Astrocyte (in vitro differentiated cells and primary cell): ENCODE data around the gene DENND6A. TPM values are rescaled to one million over a fixed set of nuclear protein-coding genes. Genes with fewer than 3 reads are reported as not detected.

Source experiments
- DNase-seq: peaks from one replicate; pipeline ENCODE4 v3.0.0-alpha.2; 2010; ENCODE audit warnings: low read depth
- FAIRE-seq: peaks from 2 replicates; lab custom pipeline; 2011; peaks lifted over from hg19 to GRCh38; lab: Jason Lieb, UNC
- H2AFZ ChIP-seq: 2 replicates; pipeline ENCODE4 v1.6.0; 2012; ENCODE audit warnings: low read depth, low read length, inconsistent platforms
- H3K27ac ChIP-seq: 2 replicates; pipeline ENCODE4 v1.5.1; 2011; ENCODE audit warnings: low read depth, low read length, inconsistent platforms
- H3K27me3 ChIP-seq: 2 replicates; pipeline ENCODE4 v1.6.0; 2011; ENCODE audit warnings: low read length, inconsistent platforms; ENCODE audit not compliant: insufficient read depth
- H3K36me3 ChIP-seq: 2 replicates; pipeline ENCODE4 v1.5.1; 2011; ENCODE audit warnings: low read length, inconsistent platforms; ENCODE audit not compliant: insufficient read depth
- H3K4me1 ChIP-seq: 2 replicates; pipeline ENCODE4 v1.5.1; 2011; ENCODE audit warnings: low read length, inconsistent platforms; ENCODE audit not compliant: insufficient read depth
- H3K4me2 ChIP-seq: 2 replicates; pipeline ENCODE4 v1.6.0; 2012; ENCODE audit warnings: low read length, inconsistent platforms
- H3K4me3 ChIP-seq: 2 replicates; pipeline ENCODE4 v1.5.1; 2011; ENCODE audit warnings: low read depth, mild to moderate bottlenecking, low read length, inconsistent platforms; ENCODE audit not compliant: insufficient read depth
- H3K79me2 ChIP-seq: 2 replicates; pipeline ENCODE4 v1.6.0; 2012; ENCODE audit warnings: mild to moderate bottlenecking, low read length, inconsistent platforms; ENCODE audit not compliant: insufficient read depth
- H3K9ac ChIP-seq: 2 replicates; pipeline ENCODE4 v1.6.0; 2012; ENCODE audit warnings: mild to moderate bottlenecking, low read length, inconsistent platforms
- H3K9me3 ChIP-seq: 2 replicates; pipeline ENCODE4 v1.5.1; 2012; ENCODE audit warnings: low read depth, mild to moderate bottlenecking, low read length, inconsistent platforms; ENCODE audit not compliant: insufficient read depth
- H4K20me1 ChIP-seq: 2 replicates; pipeline ENCODE4 v1.6.0; 2012; ENCODE audit warnings: low read length, inconsistent platforms; ENCODE audit not compliant: insufficient read depth
- H3K27ac Mint-ChIP-seq: one replicate; pipeline ENCODE4 v1.8.0; 2021; ENCODE audit warnings: mild to moderate bottlenecking, mixed read lengths; ENCODE audit not compliant: unreplicated experiment
- H3K27me3 Mint-ChIP-seq: one replicate; pipeline ENCODE4 v1.8.0; 2021; ENCODE audit warnings: low read depth, mixed read lengths; ENCODE audit not compliant: unreplicated experiment
- H3K36me3 Mint-ChIP-seq: one replicate; pipeline ENCODE4 v1.8.0; 2021; ENCODE audit warnings: low read depth, mixed read lengths; ENCODE audit not compliant: unreplicated experiment
- H3K4me1 Mint-ChIP-seq: one replicate; pipeline ENCODE4 v1.8.0; 2021; ENCODE audit warnings: low read depth, mixed read lengths; ENCODE audit not compliant: unreplicated experiment
- H3K4me3 Mint-ChIP-seq: one replicate; pipeline ENCODE4 v1.8.0; 2021; ENCODE audit warnings: mild to moderate bottlenecking, moderate library complexity, mixed read lengths; ENCODE audit not compliant: unreplicated experiment
- H3K9me3 Mint-ChIP-seq: one replicate; pipeline ENCODE4 v1.8.0; 2021; ENCODE audit warnings: mild to moderate bottlenecking, mixed read lengths; ENCODE audit not compliant: unreplicated experiment
- EZH2 ChIP-seq: IDR thresholded peaks from 2 replicates; pipeline ENCODE4 v1.6.1; 2012; ENCODE audit warnings: mild to moderate bottlenecking, low read length, inconsistent platforms; ENCODE audit not compliant: insufficient read depth
- total RNA-seq: library from RNA; stranded (reverse); gene quantifications from 2 replicates; pipeline ENCODE4 v1.2.1, GENCODE V29; 2021
- TF ChIP-seq, protein P1 (sequence below): IDR thresholded peaks from 2 replicates; pipeline ENCODE4 v1.5.1; 2011; ENCODE audit warnings: low read depth, mild to moderate bottlenecking, inconsistent platforms, low read length, moderate library complexity; ENCODE audit not compliant: insufficient read depth

Gene DENND6A
- total RNA-seq, 1 donor from 2014 or later, result 6.6 TPM

DNA sequence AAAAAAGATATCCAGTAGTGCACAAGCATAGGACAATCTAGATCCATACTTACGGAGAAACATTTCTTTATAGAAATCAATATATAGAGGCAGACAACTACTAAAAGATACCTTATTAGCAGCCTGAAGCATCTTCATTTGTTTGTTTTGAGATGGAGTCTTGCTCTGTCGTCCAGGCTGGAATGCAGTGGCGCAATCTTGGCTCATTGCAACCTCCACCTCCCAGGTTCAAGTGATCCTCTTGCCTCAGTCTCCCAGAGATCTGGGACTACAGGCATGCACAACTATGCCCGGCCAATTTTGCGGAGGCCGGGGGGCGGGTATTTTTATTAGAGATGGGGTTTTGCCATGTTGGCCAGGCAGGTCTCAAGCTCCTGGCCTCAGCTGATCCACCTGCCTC, 45.0 kb upstream of the DENND6A start:
- Histone ChIP-seq H3K4me1 (no peaks in the 10 kb centered on the region), H3K36me3 (no peaks in the 10 kb centered on the region), H2AFZ (no peak overlapping the region), H3K4me2 (no peak overlapping the region), H3K27me3 (no peaks in the 10 kb centered on the region), H3K4me3 (no peak overlapping the region), H3K79me2 (no peaks in the 10 kb centered on the region), H4K20me1 (no peaks in the 10 kb centered on the region), H3K9ac (no peak overlapping the region), H3K9me3 (no peaks in the 10 kb centered on the region), H3K27ac (no peak overlapping the region)
- no peak overlapping the region for H3K4me3 Mint-ChIP-seq
- no peaks in the 10 kb centered on the region for H3K36me3 Mint-ChIP-seq
- no peaks in the 10 kb centered on the region for H3K27me3 Mint-ChIP-seq
- H3K27ac Mint-ChIP-seq, result no peak overlapping the region
- no peaks in the 10 kb centered on the region for H3K9me3 Mint-ChIP-seq
- no peak for FAIRE-seq
- H3K4me1 Mint-ChIP-seq, result peaks cover 3% of the 10 kb centered on the region
- DNase-seq, result no peak
- no peak for TF ChIP-seq EZH2
- TF ChIP-seq, protein P1, sequence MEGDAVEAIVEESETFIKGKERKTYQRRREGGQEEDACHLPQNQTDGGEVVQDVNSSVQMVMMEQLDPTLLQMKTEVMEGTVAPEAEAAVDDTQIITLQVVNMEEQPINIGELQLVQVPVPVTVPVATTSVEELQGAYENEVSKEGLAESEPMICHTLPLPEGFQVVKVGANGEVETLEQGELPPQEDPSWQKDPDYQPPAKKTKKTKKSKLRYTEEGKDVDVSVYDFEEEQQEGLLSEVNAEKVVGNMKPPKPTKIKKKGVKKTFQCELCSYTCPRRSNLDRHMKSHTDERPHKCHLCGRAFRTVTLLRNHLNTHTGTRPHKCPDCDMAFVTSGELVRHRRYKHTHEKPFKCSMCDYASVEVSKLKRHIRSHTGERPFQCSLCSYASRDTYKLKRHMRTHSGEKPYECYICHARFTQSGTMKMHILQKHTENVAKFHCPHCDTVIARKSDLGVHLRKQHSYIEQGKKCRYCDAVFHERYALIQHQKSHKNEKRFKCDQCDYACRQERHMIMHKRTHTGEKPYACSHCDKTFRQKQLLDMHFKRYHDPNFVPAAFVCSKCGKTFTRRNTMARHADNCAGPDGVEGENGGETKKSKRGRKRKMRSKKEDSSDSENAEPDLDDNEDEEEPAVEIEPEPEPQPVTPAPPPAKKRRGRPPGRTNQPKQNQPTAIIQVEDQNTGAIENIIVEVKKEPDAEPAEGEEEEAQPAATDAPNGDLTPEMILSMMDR, result no peak

- Mint-ChIP-seq H3K4me1 (peaks cover 3% of the 10 kb centered on the region), H3K27me3 (no peaks in the 10 kb centered on the region), H3K9me3 (no peaks in the 10 kb centered on the region), H3K36me3 (no peaks in the 10 kb centered on the region), H3K27ac (no peak overlapping the region), H3K4me3 (no peak overlapping the region)
- H2AFZ ChIP-seq, result no peak overlapping the region
- TF ChIP-seq EZH2, result no peak
- TF ChIP-seq, protein P1, result no peak
- H3K79me2 ChIP-seq, result no peaks in the 10 kb centered on the region
- no peaks in the 10 kb centered on the region for H3K36me3 ChIP-seq
- no peaks in the 10 kb centered on the region for H3K27me3 ChIP-seq
- DNase-seq (no peak), FAIRE-seq (no peak)
- no peaks in the 10 kb centered on the region for H4K20me1 ChIP-seq
- no peak overlapping the region for H3K9ac ChIP-seq
- no peaks in the 10 kb centered on the region for H3K4me1 ChIP-seq
- no peak overlapping the region for H3K27ac ChIP-seq
- no peaks in the 10 kb centered on the region for H3K9me3 ChIP-seq
- H3K4me3 ChIP-seq, result no peak overlapping the region
- H3K4me2 ChIP-seq, result no peak overlapping the region
These were observed 42.5 kb upstream of the DENND6A start for GRCh38 chr3:57735405-57735804.

DNA sequence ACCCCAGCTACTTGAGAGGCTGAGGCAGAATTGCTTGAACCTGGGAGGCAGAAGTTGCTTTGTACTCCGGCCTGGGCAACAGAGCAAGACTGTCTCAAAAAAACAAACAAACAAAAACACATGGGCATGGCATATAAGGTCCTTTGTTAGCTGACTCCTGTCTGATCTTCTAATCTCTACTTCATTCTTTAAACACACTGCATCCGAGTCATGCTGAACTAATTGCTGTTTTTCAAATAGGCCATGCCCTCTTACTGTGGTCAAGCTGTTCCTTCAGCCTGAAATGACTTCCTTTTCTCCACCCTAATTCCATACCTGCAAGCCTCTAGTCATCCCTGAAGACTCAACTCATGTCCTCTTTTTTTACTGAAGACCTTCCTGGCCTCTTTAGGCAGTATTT, 40.9 kb upstream of the DENND6A start:
- no peak for DNase-seq
- Histone ChIP-seq H3K9me3 (no peaks in the 10 kb centered on the region), H3K36me3 (no peaks in the 10 kb centered on the region), H3K4me2 (no peak overlapping the region), H3K9ac (no peak overlapping the region), H3K4me1 (no peaks in the 10 kb centered on the region), H4K20me1 (no peaks in the 10 kb centered on the region), H2AFZ (no peak overlapping the region), H3K27me3 (no peaks in the 10 kb centered on the region), H3K4me3 (no peak overlapping the region), H3K27ac (no peak overlapping the region), H3K79me2 (no peaks in the 10 kb centered on the region)
- no peak for FAIRE-seq
- Mint-ChIP-seq H3K9me3 (no peaks in the 10 kb centered on the region), H3K4me3 (no peak overlapping the region), H3K4me1 (peaks cover 10% of the 10 kb centered on the region), H3K36me3 (no peaks in the 10 kb centered on the region), H3K27ac (peak overlapping the region; percentile 64), H3K27me3 (no peaks in the 10 kb centered on the region)
- TF ChIP-seq, protein P1, result no peak
- no peak for TF ChIP-seq EZH2
